ENCODE data around the gene EHBP1.

Gene EHBP1

DNA sequence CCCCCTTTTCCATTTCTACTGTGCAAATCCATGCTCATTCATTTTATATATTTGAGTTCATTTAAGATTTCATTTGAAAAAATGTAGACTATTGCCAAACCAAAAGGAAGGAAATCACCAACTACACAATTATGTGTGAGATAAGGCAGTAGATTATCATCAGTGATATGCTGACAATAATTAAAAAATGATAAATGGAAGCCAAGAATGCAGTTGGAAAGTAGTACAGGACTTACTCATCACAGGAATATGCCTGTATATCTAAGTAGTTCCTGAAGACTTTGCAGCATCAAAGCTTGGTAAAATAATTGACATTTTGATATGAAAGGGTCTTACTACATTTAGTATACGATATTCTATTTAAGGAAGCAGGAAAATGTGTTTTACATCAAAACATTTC, 179.0 kb downstream of the EHBP1 start:
- no peak for DNase-seq (ENCODE audit: low spot score)

DNA sequence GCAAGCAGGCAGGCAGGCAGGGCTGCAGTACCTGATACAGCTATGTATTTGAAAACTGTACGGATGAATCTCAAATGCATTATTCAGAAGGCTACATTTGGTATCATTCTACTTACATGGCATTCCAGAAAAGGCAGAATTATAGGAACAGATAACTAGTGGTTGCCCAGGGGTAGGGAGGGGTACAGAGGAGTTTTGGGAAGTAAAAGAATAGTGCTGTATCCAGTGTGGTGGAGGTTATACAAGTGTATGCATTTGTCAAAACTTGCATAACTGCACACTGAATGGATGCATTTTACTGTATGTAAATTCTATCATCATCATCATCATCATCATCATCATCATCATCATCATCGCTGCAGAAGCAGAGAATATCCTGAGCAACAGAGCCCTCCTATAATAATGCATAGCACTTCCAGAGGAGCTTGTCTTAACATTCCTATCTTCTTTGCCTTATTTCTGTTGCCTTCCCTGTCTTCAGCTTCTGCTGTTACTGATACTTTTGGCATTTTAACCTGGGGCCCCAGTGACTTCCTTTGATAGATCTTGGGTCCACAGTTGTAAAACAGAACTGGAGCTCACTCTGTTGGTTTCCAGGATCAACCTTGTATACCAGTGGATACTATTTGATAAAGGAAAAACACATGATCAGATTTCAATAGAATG, 189.6 kb downstream of the EHBP1 start:
- DNase-seq (ENCODE audit: low spot score), result no peak

- DNase-seq (ENCODE audit: low spot score), result no peak
Measured at GRCh38 chr2:62895632-62896009, 190.1 kb downstream of the EHBP1 start.

- no peak for DNase-seq (ENCODE audit: low spot score)
Measured at GRCh38 chr2:62897187-62897827, 191.8 kb downstream of the EHBP1 start.

DNA sequence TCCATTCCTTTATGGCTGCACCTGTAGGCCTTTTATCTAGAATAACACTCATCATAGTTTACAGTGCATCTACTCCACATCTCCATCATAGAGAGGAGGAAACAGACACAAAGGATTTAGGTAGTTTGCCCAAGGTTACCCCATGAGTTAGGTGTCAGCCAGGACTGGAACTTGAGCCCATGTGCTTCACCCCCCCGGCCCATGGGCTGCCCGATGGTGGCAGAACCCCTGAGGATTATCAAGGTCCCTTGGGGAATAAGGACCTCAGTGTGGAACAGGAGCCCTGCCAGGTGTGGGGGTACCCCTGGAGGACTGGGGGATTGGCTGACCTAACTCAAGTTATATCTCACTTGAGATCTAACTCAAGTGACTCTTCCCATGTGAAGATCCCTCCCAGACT, 198.8 kb downstream of the EHBP1 start:
- no peak for DNase-seq (ENCODE audit: low spot score)

- DNase-seq (ENCODE audit: low spot score), result no peak
Measured at GRCh38 chr2:62908145-62908544, 202.6 kb downstream of the EHBP1 start.

- DNase-seq (ENCODE audit: low spot score), result no peak
Measured at GRCh38 chr2:62913311-62913710, 207.8 kb downstream of the EHBP1 start.

GRCh38 chr2:62919041-62919440, 213.5 kb downstream of the EHBP1 start:
- DNase-seq (ENCODE audit: low spot score), result no peak

- DNase-seq (ENCODE audit: low spot score), result peak; percentile 28
Measured at GRCh38 chr2:62920070-62920469, 214.6 kb downstream of the EHBP1 start.

DNA sequence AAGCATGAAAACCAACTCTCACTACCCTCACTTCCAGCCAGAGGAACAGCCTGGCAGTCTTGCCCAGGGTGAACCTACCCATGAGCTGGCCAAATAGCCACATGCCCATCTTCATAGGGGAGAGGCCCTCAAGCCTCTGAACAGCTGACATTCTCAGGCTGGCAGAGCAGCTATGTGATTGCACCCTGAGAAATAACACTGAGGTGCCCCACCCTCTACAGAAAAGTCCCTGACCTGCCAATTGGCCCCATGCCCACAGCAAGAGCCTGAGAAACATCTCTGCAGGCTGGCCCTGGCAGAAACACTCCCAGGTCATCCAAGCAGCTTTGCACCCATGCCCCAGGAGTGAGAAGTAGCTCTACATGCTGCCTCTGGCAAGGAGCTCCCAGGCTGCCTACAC, 217.7 kb downstream of the EHBP1 start:
- no peak for DNase-seq (ENCODE audit: low spot score)

DNA sequence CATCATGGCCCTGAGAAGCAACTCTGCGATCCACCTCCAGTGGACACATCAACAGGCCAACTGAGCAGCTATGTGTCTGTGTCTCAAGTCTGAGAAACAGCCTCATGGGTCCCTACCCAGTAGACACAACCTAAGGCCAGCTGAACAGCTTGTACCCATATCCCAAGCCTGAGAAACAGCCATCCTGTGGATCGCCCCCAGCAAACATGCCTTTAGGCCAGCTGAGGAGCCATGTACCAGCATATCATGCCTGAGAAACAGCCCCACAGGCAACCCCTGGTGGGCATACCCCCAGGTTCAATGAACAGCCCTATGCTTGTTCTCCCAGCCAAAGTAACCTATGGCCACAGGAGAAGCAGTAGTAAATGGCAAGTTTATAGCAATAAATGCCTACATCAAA, 218.4 kb downstream of the EHBP1 start:
- no peak for DNase-seq (ENCODE audit: low spot score)

DNA sequence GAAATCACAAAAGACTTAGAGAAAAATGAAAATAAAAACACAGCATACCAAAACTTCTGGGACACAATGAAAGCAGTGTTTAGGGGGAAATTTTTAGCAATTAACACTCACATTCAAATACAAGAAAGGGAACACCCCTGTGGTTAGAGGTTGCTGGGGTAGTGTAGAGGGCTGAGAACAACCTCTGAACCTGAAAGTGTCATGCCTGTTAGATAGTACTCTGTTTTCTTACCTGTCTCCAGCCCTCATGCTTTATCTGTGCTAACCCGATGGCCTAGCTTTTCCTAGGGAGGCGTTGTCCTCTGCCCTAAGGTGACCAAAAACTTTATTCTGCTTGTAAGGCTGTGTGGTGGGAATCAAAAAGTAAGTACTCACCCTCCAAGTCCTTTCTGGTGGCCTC, 222.5 kb downstream of the EHBP1 start:
- no peak for DNase-seq (ENCODE audit: low spot score)

- no peak for DNase-seq (ENCODE audit: low spot score)
Measured at GRCh38 chr2:62931536-62931935, 226.0 kb downstream of the EHBP1 start.

- DNase-seq (ENCODE audit: low spot score), result no peak
Measured at GRCh38 chr2:62933398-62933917, 227.9 kb downstream of the EHBP1 start.

DNA sequence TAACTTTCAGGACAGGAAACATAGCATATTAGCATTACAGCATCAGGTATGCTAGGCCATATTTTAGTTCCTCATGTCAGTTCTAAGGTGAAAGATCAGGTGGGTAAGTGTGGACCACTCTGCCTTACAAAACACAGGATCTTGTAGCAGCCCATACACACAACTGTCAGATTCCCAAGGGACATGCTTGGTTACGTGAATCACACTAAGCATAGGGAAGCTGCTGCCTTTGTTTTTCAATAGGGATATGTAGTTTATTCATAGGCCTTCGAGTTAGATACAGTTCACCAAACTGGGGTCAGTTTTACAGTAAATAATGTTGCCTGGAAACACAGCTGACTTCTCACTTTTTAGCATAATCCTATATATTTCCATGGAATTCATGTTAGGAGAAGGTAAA, 229.0 kb downstream of the EHBP1 start:
- no peak for DNase-seq (ENCODE audit: low spot score)

GRCh38 chr2:62938126-62938525, 232.6 kb downstream of the EHBP1 start:
- peak; percentile 31 for DNase-seq (ENCODE audit: low spot score)

- DNase-seq (ENCODE audit: low spot score), result peak; percentile 90
Measured at GRCh38 chr2:62939735-62940491, 234.4 kb downstream of the EHBP1 start.

DNA sequence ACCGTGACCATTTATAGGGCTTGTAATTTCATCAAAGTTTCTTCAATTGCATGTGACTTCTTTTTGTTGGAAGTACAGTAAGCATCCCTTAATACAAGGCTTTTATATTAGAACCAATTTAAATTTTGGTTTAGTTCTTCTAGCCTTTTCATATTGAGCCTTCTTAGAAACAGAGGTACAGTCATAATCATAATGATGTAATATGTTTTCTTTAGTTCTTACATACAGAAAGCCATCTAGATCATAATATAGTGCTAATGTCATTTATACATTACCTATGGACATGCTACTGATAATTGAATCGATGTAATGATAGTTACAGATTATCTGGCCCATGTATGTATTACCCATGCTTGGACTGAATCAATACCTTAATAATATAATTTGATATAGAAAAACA, 235.2 kb downstream of the EHBP1 start:
- DNase-seq (ENCODE audit: low spot score), result no peak

DNA sequence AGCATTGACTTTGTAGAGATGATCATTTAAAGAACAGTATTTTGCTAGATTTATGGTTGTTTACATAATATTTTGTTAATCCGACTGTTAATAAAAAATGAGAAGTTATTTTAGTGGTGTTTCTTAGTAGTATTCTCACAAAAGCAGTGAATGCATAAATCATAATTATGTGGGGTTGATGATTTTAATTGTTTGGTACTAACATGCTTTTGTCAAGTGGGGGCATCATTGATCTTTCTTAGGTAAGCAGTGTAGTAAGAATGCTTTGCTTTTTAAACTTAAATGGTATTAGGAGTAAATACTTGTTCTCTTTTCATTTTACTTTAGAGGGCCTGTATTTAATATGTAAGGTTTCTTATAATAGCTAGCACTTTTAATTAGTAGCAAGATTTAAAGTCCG, 235.9 kb downstream of the EHBP1 start:
- no peak for DNase-seq (ENCODE audit: low spot score)

DNA sequence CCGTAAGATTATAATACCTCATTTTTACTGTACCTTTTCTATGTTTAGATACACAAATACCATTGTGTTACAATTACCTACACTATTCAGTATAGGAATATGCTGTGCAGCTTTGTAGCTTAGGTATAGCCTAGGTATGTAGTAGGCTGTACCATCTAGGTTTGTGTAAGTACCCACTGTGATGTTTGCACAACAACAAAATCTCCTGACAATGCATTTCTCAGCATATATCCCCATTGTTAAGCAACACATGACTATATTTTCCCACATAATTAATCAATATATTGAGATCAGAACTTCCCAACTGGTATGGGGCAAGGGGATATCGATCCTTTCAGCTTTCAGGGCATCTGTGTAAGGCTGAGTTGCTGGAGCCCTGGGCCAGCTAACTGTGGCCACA, 238.8 kb downstream of the EHBP1 start:
- DNase-seq (ENCODE audit: low spot score), result no peak

GRCh38 chr2:62947403-62947802, 241.9 kb downstream of the EHBP1 start:
- DNase-seq (ENCODE audit: low spot score), result no peak

DNA sequence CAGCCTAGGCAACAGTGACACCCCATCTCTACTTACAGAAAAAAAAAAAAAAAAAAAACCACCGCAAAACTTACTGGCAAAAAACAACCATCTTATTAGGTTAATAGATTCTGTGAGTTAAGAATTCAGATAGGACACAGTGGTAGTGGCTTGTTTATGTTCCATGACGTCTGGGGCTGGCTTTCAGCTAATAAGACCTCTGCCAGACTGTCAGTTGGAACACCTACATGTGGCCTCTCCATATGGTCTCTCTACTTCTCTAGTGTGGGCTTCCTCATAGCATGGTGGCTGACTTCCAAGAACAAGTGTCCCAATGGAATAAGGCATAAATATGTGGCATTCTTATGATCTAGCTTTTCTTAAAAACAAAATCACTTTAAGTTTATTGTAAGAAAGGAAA, 251.1 kb downstream of the EHBP1 start:
- no peak for DNase-seq (ENCODE audit: low spot score)

GRCh38 chr2:62958206-62958605, 252.7 kb downstream of the EHBP1 start:
- DNase-seq (ENCODE audit: low spot score), result no peak

Data from kidney tubule cell (primary cell).